Subcutaneous adipose tissue (tissue), 4 donors: ENCODE results near the gene KPNA4. TPM values are rescaled to one million over a fixed set of nuclear protein-coding genes. Genes with fewer than 3 reads are reported as not detected.

Experiments used
- CTCF ChIP-seq: fragments of 450-650 bp; IDR thresholded peaks from one replicate; pipeline ENCODE4 v1.5.1; 2016; ENCODE audit warnings: low read depth, mild to moderate bottlenecking, control low read depth, antibody characterized with exemption, moderate library complexity
- total RNA-seq, 4 donors: library from RNA; depleted of rRNA; stranded (reverse); fragments of >200 nt; gene quantifications; one replicate each; pipeline ENCODE4 v1.1.0, GENCODE V29; 2016

Gene KPNA4
- total RNA-seq, 4 donors from 2014 or later = 31.1 to 70.3 (median 39.8) TPM

GRCh38 chr3:160475884-160476283 lies 89.5 kb downstream of the KPNA4 start:
- no peak for TF ChIP-seq CTCF

- no peak for TF ChIP-seq CTCF
These were observed 90.2 kb downstream of the KPNA4 start for GRCh38 chr3:160475153-160475552.

GRCh38 chr3:160474416-160474838 lies 90.9 kb downstream of the KPNA4 start:
- TF ChIP-seq CTCF = no peak

- no peak for TF ChIP-seq CTCF
These were observed 91.4 kb downstream of the KPNA4 start for GRCh38 chr3:160473978-160474377.

GRCh38 chr3:160473221-160473620 lies 92.2 kb downstream of the KPNA4 start:
- TF ChIP-seq CTCF = no peak

GRCh38 chr3:160472344-160472743 lies 93.0 kb downstream of the KPNA4 start:
- TF ChIP-seq CTCF = no peak

- TF ChIP-seq CTCF = no peak
These were observed 93.5 kb downstream of the KPNA4 start for GRCh38 chr3:160471892-160472291.
